B cell (primary cell): ENCODE results near the gene PHC2. TPM values are rescaled to one million over a fixed set of nuclear protein-coding genes. Genes with fewer than 3 reads are reported as not detected.

ENCODE experiments used
- ATAC-seq: fragments of 200-7000 bp; cut with Tn5 transposase; one replicate; pipeline ENCODE4 v1.10.0; 2021; ENCODE audit warnings: low read depth, mild to moderate bottlenecking, moderate number of reproducible peaks, moderate library complexity
- CTCF ChIA-PET: fragments of 350-600 bp; sonication (Branson Sonifier 250); formaldehyde crosslinking; loops from one replicate; lab custom pipeline; 2021; ENCODE audit warnings: antibody characterized with exemption, inconsistent platforms; lab: Charles Lee
- POLR2A ChIA-PET: fragments of 350-600 bp; sonication (Branson Sonifier 250); formaldehyde crosslinking; loops from one replicate; lab custom pipeline; 2021; ENCODE audit warnings: antibody characterized with exemption; lab: Charles Lee
- DNase-seq: peaks from one replicate; pipeline ENCODE4 v3.0.0; 2013
- H2AFZ ChIP-seq: 2 replicates; pipeline ENCODE4 v1.6.1; 2012; ENCODE audit warnings: mild to moderate bottlenecking, low read depth, low read length; ENCODE audit not compliant: insufficient read depth, poor library complexity, severe bottlenecking
- H3K27ac ChIP-seq, 2 donors: 1 replicate in 1 of 2; 2 replicates in 1 of 2; pipeline ENCODE4 v1.5.1; 2012 to 2013; ENCODE audit warnings: low read length in 2 of 2, mild to moderate bottlenecking in 2 of 2, moderate library complexity in 1 of 2
- H3K27me3 ChIP-seq, 4 experiments: fragments of 200-600 bp in 1 of 4; sonication (generic) in 1 of 4; replicated peaks in 1 of 4; 1 replicate in 2 of 4; 2 replicates in 2 of 4; pipeline versions ENCODE4 v1.6.1 to v1.7.0; 2013 to 2016; ENCODE audit warnings: low read length in 3 of 4, mild to moderate bottlenecking in 2 of 4, mixed read lengths in 1 of 4, moderate library complexity in 1 of 4; ENCODE audit not compliant: insufficient read depth in 4 of 4, control insufficient read depth in 3 of 4; ENCODE audit errors: control extremely low read depth in 1 of 4
- H3K36me3 ChIP-seq, 2 experiments: replicated peaks in 1 of 2; 1 replicate in 1 of 2; 2 replicates in 1 of 2; pipeline versions ENCODE4 v1.6.1 to v1.7.1; 2013; ENCODE audit warnings: low read length in 1 of 2; ENCODE audit not compliant: insufficient read depth in 2 of 2, control insufficient read depth in 1 of 2; ENCODE audit errors: control extremely low read depth in 1 of 2, extremely low read depth in 1 of 2
- H3K4me1 ChIP-seq, 2 donors: fragments of 200-600 bp in 1 of 2; sonication (generic) in 1 of 2; 1 replicate in 1 of 2; 2 replicates in 1 of 2; pipeline versions ENCODE4 v1.5.1 to v1.6.1; 2013 to 2017; ENCODE audit warnings: low read length in 2 of 2; ENCODE audit not compliant: control insufficient read depth in 2 of 2, insufficient read depth in 2 of 2
- H3K4me2 ChIP-seq: replicated peaks from 2 replicates; pipeline ENCODE3; 2012; ENCODE audit warnings: mild to moderate bottlenecking, low read depth, low read length; ENCODE audit not compliant: poor library complexity, severe bottlenecking
- H3K4me3 ChIP-seq, 5 experiments: fragments of 200-600 bp in 1 of 5; sonication (generic) in 1 of 5; 1 replicate in 3 of 5; 2 replicates in 2 of 5; pipeline versions ENCODE4 v1.5.1 to v1.7.0; 2011 to 2016; ENCODE audit warnings: low read length in 4 of 5, mild to moderate bottlenecking in 4 of 5, low read depth in 2 of 5, control low read depth in 1 of 5, moderate library complexity in 1 of 5; ENCODE audit not compliant: insufficient read depth in 1 of 5; ENCODE audit errors: control extremely low read depth in 1 of 5, extremely low read depth in 1 of 5
- H3K79me2 ChIP-seq: fragments of 200-600 bp; sonication (generic); one replicate; pipeline ENCODE4 v1.6.0; 2016; ENCODE audit warnings: low read length; ENCODE audit not compliant: control insufficient read depth, insufficient read depth
- H3K9ac ChIP-seq: fragments of 200-600 bp; sonication (generic); 2 replicates; pipeline ENCODE4 v1.6.1; 2017; ENCODE audit warnings: mild to moderate bottlenecking, low read length, moderate library complexity
- H3K9me3 ChIP-seq, 3 donors: one replicate each; pipeline versions ENCODE4 v1.6.1 to v1.7.1; 2013; ENCODE audit warnings: low read length in 2 of 3; ENCODE audit not compliant: control insufficient read depth in 2 of 3, insufficient read depth in 1 of 3; ENCODE audit errors: control extremely low read depth in 1 of 3
- H4K20me1 ChIP-seq: 2 replicates; pipeline ENCODE4 v1.6.0; 2012; ENCODE audit warnings: mild to moderate bottlenecking, low read length; ENCODE audit not compliant: insufficient read depth, control insufficient read depth, poor library complexity, severe bottlenecking
- H3K27ac Mint-ChIP-seq: one replicate; pipeline ENCODE4 v1.8.0; 2021; ENCODE audit warnings: mixed read lengths
- H3K27me3 Mint-ChIP-seq: one replicate; pipeline ENCODE4 v1.8.0; 2021; ENCODE audit warnings: mixed read lengths
- H3K4me1 Mint-ChIP-seq: one replicate; pipeline ENCODE4 v1.8.0; 2021; ENCODE audit warnings: mixed read lengths
- H3K4me3 Mint-ChIP-seq: one replicate; pipeline ENCODE4 v1.8.0; 2021; ENCODE audit warnings: mixed read lengths
- H3K9me3 Mint-ChIP-seq: one replicate; pipeline ENCODE4 v1.8.0; 2022; ENCODE audit warnings: mixed read lengths; ENCODE audit not compliant: insufficient read depth
- CTCF ChIP-seq: fragments of 200-600 bp; IDR thresholded peaks from one replicate; pipeline ENCODE4 v1.8.0; 2022; ENCODE audit warnings: antibody characterized with exemption, mild to moderate bottlenecking
- EZH2 ChIP-seq: IDR thresholded peaks from 2 replicates; pipeline ENCODE4 v1.6.1; 2012; ENCODE audit warnings: borderline replicate concordance, low read depth, mild to moderate bottlenecking, moderate library complexity, low read length; ENCODE audit not compliant: insufficient read depth, poor library complexity, severe bottlenecking
- WGBS: methylation state at CpG from one replicate; pipeline ENCODE4 v1.1.5; 2013; ENCODE audit warnings: missing lambda C conversion rate; ENCODE audit not compliant: insufficient coverage; 5-methylcytosine and 5-hydroxymethylcytosine counted together
- intact Hi-C: fragments of 100-400 bp; cut with micrococcal nuclease; formaldehyde crosslinking; loops from one replicate; pipeline ENCODE4 v1.10.0; 2022
- polyA plus RNA-seq: library from polyadenylated mRNA; depleted of rRNA; stranded (reverse); fragments of >200 nt; gene quantifications from 2 replicates; pipeline ENCODE4 v1.2.3, GENCODE V29; 2012
- total RNA-seq, 2 donors: library from RNA; stranded (reverse); fragments of 120-200 nt in 1 of 2; gene quantifications; 1 replicate in 1 of 2; 2 replicates in 1 of 2; pipeline versions ENCODE4 v1.2.3 to v1.2.4, GENCODE V29; 2013 to 2022

PHC2 gene
- total and polyA plus RNA-seq, 2 donors (not counting 1 experiment from before 2014, with no cell fraction given), result 23.1 to 23.4 TPM

- H3K27me3 Mint-ChIP-seq, result peaks cover under 1% of the 10 kb centered on the region
- H2AFZ ChIP-seq, result no peak overlapping the region
- no peaks in the 10 kb centered on the region for H3K4me1 ChIP-seq
- no peaks in the 10 kb centered on the region for H3K36me3 ChIP-seq
- H3K9ac ChIP-seq, result no peak overlapping the region
- no peaks in the 10 kb centered on the region for H3K27me3 ChIP-seq
- H3K9me3 Mint-ChIP-seq, result no peaks in the 10 kb centered on the region
- no peak overlapping the region for H3K4me3 Mint-ChIP-seq
- H3K27ac Mint-ChIP-seq, result no peak overlapping the region
- 40% methylated on average over 5 of the region's 6 CpGs for WGBS
- intact Hi-C loops, result no loop called here
- no peak for ATAC-seq
- ChIA-PET CTCF (no interaction called here), POLR2A (no interaction called here)
- H4K20me1 ChIP-seq, result no peaks in the 10 kb centered on the region
- H3K4me2 ChIP-seq, result no peak overlapping the region
- no peak for DNase-seq
- no peaks in the 10 kb centered on the region for H3K79me2 ChIP-seq
- no peaks in the 10 kb centered on the region for H3K4me1 Mint-ChIP-seq
- H3K4me3 ChIP-seq, result no peak overlapping the region
- no peak for TF ChIP-seq EZH2
- TF ChIP-seq CTCF, result no peak
- no peak overlapping the region for H3K27ac ChIP-seq
- no peaks in the 10 kb centered on the region for H3K9me3 ChIP-seq
Observed at GRCh38 chr1:33317946-33318345, 112.9 kb downstream of the PHC2 start.

- no peaks in the 10 kb centered on the region for H3K36me3 ChIP-seq
- no peaks in the 10 kb centered on the region for H3K9me3 ChIP-seq
- H3K9me3 Mint-ChIP-seq, result no peaks in the 10 kb centered on the region
- no peak overlapping the region for H3K27ac Mint-ChIP-seq
- H3K4me1 Mint-ChIP-seq, result no peaks in the 10 kb centered on the region
- peaks cover 3% of the 10 kb centered on the region for H3K27me3 Mint-ChIP-seq
- H3K9ac ChIP-seq, result no peak overlapping the region
- POLR2A ChIA-PET, result no interaction called here
- CTCF ChIA-PET, result no interaction called here
- H3K4me2 ChIP-seq, result no peak overlapping the region
- 17% methylated on average over 1 of the region's 1 CpG for WGBS
- H3K79me2 ChIP-seq, result no peaks in the 10 kb centered on the region
- TF ChIP-seq CTCF (no peak), EZH2 (no peak)
- intact Hi-C loops, result no loop called here
- no peak overlapping the region for H3K27ac ChIP-seq
- ATAC-seq (no peak), DNase-seq (no peak)
- no peak overlapping the region for H2AFZ ChIP-seq
- no peaks in the 10 kb centered on the region for H3K27me3 ChIP-seq
- no peaks in the 10 kb centered on the region for H4K20me1 ChIP-seq
- no peaks in the 10 kb centered on the region for H3K4me1 ChIP-seq
- H3K4me3 ChIP-seq, result no peak overlapping the region
- no peak overlapping the region for H3K4me3 Mint-ChIP-seq
Observed at GRCh38 chr1:33317354-33317753, 113.5 kb downstream of the PHC2 start.
